Nephron (organoid): Measurements from ENCODE around the gene DUXB.
A peak's percentile ranks its signal among the peaks of the same experiment; 100 is the strongest.

Experiments
- H3K27ac Mint-ChIP-seq, 3 experiments: 2 replicates each; pipeline ENCODE4 v1.8.0; 2020; ENCODE audit warnings: mixed read lengths in 3 of 3, mild to moderate bottlenecking in 2 of 3, moderate library complexity in 1 of 3
- H3K27me3 Mint-ChIP-seq: 2 replicates; pipeline ENCODE4 v1.8.0; 2021; ENCODE audit warnings: low read depth, mild to moderate bottlenecking, moderate library complexity, mixed read lengths
- H3K36me3 Mint-ChIP-seq: 2 replicates; pipeline ENCODE4 v1.8.0; 2020; ENCODE audit warnings: low read depth, mixed read lengths
- H3K4me1 Mint-ChIP-seq: 2 replicates; pipeline ENCODE4 v1.8.0; 2020; ENCODE audit warnings: mixed read lengths
- H3K4me3 Mint-ChIP-seq, 3 experiments: 2 replicates each; pipeline ENCODE4 v1.8.0; 2020; ENCODE audit warnings: mild to moderate bottlenecking in 3 of 3, mixed read lengths in 3 of 3, moderate library complexity in 2 of 3
- H3K9me3 Mint-ChIP-seq: 2 replicates; pipeline ENCODE4 v1.8.0; 2020; ENCODE audit warnings: mixed read lengths
- TF ChIP-seq, protein P1 (sequence below), 3 experiments: fragments of 200-600 bp; sonication (generic); IDR thresholded peaks; one replicate each; pipeline ENCODE4 v1.5.0; 2021; ENCODE audit warnings: antibody characterized with exemption in 3 of 3; ENCODE audit not compliant: unreplicated experiment in 3 of 3

The DUXB gene, protein sequence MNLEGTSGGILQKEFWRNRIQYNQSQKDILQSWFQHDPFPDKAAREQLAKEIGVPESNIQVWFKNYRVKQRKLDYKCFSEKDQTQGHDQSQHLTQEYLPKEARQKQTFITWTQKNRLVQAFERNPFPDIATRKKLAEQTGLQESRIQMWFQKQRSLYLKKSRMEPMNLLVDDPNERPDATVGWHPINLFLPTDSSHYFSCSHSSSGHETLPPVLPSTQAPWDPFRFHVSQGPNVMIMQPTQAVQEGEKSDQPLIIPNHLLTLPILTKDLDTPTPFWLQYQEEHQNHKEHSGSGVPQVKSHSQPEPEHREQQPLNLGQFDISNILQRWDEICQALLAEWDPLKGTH

DNA sequence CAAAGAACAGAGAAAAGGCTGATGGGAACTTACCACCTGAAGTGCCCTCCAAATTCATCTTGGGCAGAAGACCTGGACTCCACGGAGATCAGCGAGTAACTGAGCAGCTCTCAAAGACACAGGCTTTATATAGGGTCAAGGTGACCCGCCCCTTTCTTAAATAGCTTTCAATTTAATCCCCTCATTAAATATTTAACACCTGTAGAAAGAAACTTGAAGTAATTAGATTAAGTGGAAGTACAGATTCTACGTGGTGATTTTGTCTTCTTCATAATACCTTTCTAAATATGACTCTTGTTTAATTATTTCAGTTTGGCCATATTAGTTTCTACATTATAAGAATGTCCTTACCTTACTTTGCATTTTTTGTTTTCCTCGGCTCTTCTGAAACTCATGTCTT, at the start of gene DUXB:
DUXB (minus strand) TSS at position 101 of the 400 bp plus-strand sequence; CDS start at position 58, 43 bp downstream.
- no peaks in the 10 kb centered on the region for H3K36me3 Mint-ChIP-seq
- TF ChIP-seq, protein P1, sequence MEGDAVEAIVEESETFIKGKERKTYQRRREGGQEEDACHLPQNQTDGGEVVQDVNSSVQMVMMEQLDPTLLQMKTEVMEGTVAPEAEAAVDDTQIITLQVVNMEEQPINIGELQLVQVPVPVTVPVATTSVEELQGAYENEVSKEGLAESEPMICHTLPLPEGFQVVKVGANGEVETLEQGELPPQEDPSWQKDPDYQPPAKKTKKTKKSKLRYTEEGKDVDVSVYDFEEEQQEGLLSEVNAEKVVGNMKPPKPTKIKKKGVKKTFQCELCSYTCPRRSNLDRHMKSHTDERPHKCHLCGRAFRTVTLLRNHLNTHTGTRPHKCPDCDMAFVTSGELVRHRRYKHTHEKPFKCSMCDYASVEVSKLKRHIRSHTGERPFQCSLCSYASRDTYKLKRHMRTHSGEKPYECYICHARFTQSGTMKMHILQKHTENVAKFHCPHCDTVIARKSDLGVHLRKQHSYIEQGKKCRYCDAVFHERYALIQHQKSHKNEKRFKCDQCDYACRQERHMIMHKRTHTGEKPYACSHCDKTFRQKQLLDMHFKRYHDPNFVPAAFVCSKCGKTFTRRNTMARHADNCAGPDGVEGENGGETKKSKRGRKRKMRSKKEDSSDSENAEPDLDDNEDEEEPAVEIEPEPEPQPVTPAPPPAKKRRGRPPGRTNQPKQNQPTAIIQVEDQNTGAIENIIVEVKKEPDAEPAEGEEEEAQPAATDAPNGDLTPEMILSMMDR (IDR thresholded peaks at IDR 0.05; ENCODE audit: unreplicated experiment in 3 of 3) = no peak
- no peaks in the 10 kb centered on the region for H3K27me3 Mint-ChIP-seq
- peaks cover 4% of the 10 kb centered on the region for H3K9me3 Mint-ChIP-seq
- H3K27ac Mint-ChIP-seq = no peak within 1 kb of the TSS
- no peak within 1 kb of the TSS for H3K4me3 Mint-ChIP-seq
- no peaks in the 10 kb centered on the region for H3K4me1 Mint-ChIP-seq

DNA sequence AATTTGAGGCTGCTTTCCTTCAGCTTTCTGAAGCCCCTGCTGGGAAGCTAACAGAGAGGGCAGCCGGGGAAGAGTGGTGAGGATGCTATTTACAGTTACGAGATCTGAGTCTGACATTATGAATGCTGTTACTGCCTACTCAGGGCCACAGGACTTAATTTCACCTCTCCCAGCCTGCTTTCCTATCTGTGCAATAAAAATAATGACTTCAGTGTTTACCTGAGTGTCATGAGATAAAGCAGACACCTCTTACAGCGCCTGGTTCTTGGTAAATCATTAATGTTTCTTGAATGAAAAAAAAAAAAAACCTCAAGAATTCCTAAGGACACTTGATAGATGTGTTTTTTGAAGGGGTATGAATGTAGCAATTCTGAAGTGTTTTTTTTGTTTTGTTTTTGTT, 49.3 kb upstream of the DUXB start:
- TF ChIP-seq, protein P1 (IDR thresholded peaks at IDR 0.05; ENCODE audit: unreplicated experiment in 3 of 3) = no peak
- H3K4me1 Mint-ChIP-seq = no peaks in the 10 kb centered on the region
- no peaks in the 10 kb centered on the region for H3K36me3 Mint-ChIP-seq
- H3K27ac Mint-ChIP-seq = peak overlapping the region in 1 of 3 experiments; percentile 61
- no peak overlapping the region for H3K4me3 Mint-ChIP-seq
- peaks cover 3% of the 10 kb centered on the region for H3K9me3 Mint-ChIP-seq
- H3K27me3 Mint-ChIP-seq = no peaks in the 10 kb centered on the region

DNA sequence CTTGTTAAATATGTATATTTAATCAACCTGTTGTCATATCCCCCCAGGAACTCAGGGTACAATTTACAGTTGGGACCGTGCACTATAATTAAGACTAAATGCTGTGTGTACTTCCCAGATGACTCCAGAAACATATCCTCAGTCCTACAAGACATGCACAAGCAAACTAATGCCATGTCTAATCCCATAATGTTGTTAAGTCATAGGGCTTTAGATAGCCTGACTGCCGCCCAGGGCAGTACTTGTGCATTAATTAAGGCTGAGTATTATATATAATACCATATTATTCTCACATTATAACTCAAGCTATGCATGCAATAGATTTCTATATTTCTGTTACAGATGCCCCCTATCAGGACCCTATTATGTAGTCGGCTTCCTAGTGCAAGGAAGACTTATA, 45.1 kb upstream of the DUXB start:
- Mint-ChIP-seq H3K4me3 (no peak overlapping the region), H3K4me1 (no peaks in the 10 kb centered on the region), H3K27me3 (no peaks in the 10 kb centered on the region), H3K36me3 (peaks cover 4% of the 10 kb centered on the region), H3K27ac (no peak overlapping the region), H3K9me3 (peaks cover 21% of the 10 kb centered on the region)
- TF ChIP-seq, protein P1 (IDR thresholded peaks at IDR 0.05; ENCODE audit: unreplicated experiment in 3 of 3) = no peak

DNA sequence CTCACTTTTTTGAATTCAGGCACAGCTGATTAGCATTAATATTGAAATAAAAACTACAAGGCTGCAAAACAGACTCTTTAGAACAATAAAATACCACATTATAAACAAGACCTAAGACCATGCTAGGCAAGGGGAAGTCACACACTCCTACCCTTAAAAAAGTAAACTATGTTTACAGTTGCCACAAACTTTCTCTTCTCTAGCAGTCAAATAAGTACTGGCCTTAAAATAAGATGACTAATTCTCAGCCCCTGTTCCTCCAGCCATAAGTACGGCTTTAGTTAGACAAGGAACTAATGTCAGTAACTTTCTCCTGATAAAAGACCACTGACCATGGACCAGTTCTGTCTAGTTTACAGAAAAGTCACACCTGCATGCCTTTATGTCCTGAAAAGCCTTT, 44.6 kb upstream of the DUXB start:
- Mint-ChIP-seq H3K27me3 (no peaks in the 10 kb centered on the region), H3K36me3 (peaks cover 4% of the 10 kb centered on the region), H3K4me1 (no peaks in the 10 kb centered on the region), H3K9me3 (peaks cover 25% of the 10 kb centered on the region), H3K27ac (no peak overlapping the region), H3K4me3 (no peak overlapping the region)
- TF ChIP-seq, protein P1 (IDR thresholded peaks at IDR 0.05; ENCODE audit: unreplicated experiment in 3 of 3) = no peak

DNA sequence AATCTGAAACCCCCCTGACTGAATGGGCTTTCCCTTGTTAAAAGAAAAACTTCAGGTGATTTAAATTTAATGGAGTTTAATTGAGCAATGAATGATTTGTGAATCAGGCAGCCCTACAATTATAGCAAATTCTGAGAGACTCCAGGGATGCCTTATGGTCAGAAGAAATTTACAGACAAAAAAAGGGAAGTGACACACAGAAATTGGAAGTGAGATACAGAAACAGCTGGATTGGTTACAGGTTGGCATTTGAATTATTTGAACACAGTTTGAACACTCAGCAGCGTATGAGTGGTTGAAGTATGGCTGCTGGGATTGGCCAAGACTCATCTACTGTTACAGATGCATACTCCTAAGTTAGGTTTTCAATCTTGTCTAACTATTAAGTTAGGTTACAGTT, 44.0 kb upstream of the DUXB start:
- H3K27me3 Mint-ChIP-seq = no peaks in the 10 kb centered on the region

More for the DNA sequence above, 44.0 kb upstream of the DUXB start:
- no peaks in the 10 kb centered on the region for H3K4me1 Mint-ChIP-seq
- H3K9me3 Mint-ChIP-seq = peaks cover 27% of the 10 kb centered on the region
- peaks cover 4% of the 10 kb centered on the region for H3K36me3 Mint-ChIP-seq
- H3K27ac Mint-ChIP-seq = no peak overlapping the region
- TF ChIP-seq, protein P1 (IDR thresholded peaks at IDR 0.05; ENCODE audit: unreplicated experiment in 3 of 3) = no peak
- no peak overlapping the region for H3K4me3 Mint-ChIP-seq
